ENCODE results near the gene ITGAD.

Gene ITGAD

DNA sequence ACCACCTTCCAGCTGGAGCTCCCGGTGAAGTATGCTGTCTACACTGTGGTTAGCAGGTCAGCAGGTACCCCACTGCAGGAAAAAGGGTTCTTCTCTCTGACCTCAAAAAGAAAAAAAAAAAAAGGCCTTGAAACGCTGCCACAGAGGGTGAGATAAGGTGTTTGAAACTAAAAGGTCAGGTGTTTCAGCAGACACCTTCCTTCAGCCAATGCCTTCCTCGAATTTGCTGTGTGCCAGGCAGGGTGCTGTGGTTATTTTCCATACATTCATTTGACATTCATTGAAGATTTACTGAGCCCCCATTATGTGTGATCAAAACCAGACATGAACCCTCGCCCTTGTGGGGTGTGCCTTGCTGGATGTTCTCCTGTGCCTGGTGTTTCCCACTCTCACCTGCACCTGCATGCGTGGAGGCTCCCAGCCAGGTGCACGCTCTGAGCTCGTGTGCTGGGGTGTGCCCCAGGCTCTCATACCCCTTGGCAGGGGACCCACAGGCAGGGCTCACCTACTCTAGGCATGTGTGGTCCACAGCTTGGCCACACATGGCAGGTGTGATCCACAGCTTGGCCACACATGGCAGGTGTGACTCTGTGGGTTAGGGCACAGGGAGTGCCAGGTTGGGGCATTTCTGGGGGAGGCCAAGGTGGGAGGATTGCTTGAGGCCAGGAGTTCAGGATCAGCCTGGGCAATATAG lies 15.8 kb upstream of the ITGAD start:
- TF ChIP-seq GATA2 (IDR thresholded peaks at IDR 0.05; ENCODE audit: low read depth, low read length) (no peak), GATA3 (IDR thresholded peaks at IDR 0.05; ENCODE audit: low read depth, low read length) (no peak)

GRCh38 chr16:31380201-31380600 lies 12.9 kb upstream of the ITGAD start:
- TF ChIP-seq GATA2 (IDR thresholded peaks at IDR 0.05; ENCODE audit: low read depth, low read length) (no peak), GATA3 (IDR thresholded peaks at IDR 0.05; ENCODE audit: low read depth, low read length) (no peak)

DNA sequence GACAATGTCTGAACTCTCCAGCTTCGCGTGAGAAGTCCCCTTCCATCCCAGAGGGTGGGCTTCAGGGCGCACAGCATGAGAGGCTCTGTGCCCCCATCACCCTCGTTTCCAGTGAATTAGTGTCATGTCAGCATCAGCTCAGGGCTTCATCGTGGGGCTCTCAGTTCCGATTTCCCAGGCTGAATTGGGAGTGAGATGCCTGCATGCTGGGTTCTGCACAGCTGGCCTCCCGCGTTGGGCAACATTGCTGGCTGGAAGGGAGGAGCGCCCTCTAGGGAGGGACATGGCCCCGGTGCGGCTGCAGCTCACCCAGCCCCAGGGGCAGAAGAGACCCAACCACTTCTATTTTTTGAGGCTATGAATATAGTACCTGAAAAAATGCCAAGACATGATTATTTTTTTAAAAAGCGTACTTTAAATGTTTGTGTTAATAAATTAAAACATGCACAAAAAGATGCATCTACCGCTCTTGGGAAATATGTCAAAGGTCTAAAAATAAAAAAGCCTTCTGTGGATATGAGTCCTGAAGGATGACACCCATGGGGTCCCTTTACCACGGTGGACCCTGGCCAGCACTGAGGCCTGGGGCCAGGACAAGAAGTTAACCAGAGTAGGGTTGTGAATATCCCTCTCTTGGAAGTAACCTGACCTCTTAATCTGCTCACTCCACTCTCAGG lies 10.5 kb upstream of the ITGAD start:
- TF ChIP-seq GATA2 (IDR thresholded peaks at IDR 0.05; ENCODE audit: low read depth, low read length) = no peak
- TF ChIP-seq GATA3 (IDR thresholded peaks at IDR 0.05; ENCODE audit: low read depth, low read length) = no peak

DNA sequence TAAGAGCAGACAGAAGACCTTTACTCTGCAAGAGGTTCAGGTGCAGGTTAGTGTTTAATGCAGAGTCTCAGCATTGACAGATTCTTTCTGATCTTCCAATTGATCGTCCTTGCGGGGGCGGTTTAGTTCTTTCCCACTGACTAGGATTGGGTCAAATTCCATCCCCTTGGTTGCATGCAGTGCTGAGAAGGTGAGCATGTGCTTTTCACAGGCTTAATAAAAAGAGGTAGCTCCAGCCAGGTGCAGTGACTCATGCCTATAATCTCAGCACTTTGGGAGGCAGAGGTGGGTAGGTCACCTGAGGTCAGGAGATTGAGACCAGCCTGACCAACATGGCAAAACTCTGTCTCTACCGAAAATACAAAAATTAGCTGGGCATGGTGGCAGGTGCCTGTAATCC lies 7.5 kb upstream of the ITGAD start:
- TF ChIP-seq GATA3 (IDR thresholded peaks at IDR 0.05; ENCODE audit: low read depth, low read length) (no peak), GATA2 (IDR thresholded peaks at IDR 0.05; ENCODE audit: low read depth, low read length) (no peak)

- TF ChIP-seq GATA3 (IDR thresholded peaks at IDR 0.05; ENCODE audit: low read depth, low read length) = no peak
- TF ChIP-seq GATA2 (IDR thresholded peaks at IDR 0.05; ENCODE audit: low read depth, low read length) = no peak
These were observed 6.8 kb upstream of the ITGAD start for GRCh38 chr16:31386157-31386984.

DNA sequence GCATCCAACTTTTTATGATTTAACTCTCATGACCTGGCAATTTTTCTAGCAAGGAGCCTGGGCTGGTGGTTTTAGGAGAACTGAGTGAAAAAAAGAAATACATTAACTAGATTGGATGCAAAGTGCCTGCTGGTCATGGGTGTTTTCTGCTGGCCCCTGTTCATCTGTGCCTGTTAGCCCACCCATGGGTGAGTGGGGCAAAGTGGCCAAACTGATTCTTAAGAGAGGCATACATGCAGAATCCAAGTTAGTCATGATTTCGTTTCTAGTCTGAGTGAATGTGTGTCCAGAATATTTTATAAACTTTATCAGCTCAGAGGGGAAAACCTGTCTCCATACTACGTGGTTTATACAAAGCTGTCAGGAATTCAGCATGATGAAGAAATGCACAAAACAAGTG lies 4.6 kb upstream of the ITGAD start:
- no peak for TF ChIP-seq GATA3 (IDR thresholded peaks at IDR 0.05; ENCODE audit: low read depth, low read length)
- no peak for TF ChIP-seq GATA2 (IDR thresholded peaks at IDR 0.05; ENCODE audit: low read depth, low read length)

DNA sequence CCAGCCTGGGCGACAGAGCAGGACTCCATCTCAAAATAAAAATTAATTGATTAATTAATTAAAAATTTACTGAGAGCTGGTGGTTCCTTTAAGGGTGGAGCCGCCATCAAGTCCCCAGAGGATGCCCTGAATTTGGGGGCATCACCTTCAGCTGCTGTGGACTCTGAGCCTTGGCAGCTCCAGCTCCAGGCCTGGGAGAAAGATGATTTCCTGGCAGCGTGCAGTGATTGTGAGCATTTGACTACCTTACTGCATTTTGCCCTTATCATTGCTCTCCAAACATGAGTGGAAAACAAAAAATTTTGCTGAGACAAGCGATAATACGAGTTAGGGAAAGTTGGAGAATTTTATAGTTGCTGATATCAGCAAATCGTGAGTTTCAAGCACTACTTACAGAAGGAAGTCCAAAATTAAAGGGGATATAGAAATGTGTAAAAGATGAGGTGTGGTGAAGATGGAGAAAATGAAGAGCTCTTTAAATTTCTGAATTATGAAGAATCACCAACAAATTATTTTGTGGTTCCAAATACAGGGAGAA lies 2.6 kb upstream of the ITGAD start:
- TF ChIP-seq GATA2 (IDR thresholded peaks at IDR 0.05; ENCODE audit: low read depth, low read length) (no peak), GATA3 (IDR thresholded peaks at IDR 0.05; ENCODE audit: low read depth, low read length) (no peak)

GRCh38 chr16:31395647-31396046 lies 2.5 kb downstream of the ITGAD start:
- TF ChIP-seq GATA2 (IDR thresholded peaks at IDR 0.05; ENCODE audit: low read depth, low read length) (no peak), GATA3 (IDR thresholded peaks at IDR 0.05; ENCODE audit: low read depth, low read length) (no peak)

DNA sequence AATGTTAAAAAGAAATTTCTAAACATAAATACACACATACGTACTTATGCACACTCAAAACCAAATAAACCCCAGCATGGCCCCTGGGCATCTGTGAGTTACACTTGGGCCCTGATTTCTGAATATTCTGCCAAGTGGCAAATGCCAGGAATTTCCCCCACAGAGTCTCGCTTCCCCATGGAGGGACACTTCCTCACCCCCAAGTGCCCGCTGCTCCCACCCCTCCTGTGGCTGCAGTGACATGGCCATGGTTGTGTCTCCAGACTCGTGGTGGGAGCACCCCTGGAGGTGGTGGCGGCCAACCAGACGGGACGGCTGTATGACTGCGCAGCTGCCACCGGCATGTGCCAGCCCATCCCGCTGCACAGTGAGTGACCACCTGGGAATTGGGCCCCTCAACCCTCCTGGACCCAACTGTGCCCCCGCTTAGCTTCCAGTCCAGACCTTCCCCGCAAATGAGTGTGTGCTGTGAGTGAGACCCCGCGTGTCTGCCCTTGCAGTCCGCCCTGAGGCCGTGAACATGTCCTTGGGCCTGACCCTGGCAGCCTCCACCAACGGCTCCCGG lies 4.0 kb downstream of the ITGAD start:
- TF ChIP-seq GATA2 (IDR thresholded peaks at IDR 0.05; ENCODE audit: low read depth, low read length) (no peak), GATA3 (IDR thresholded peaks at IDR 0.05; ENCODE audit: low read depth, low read length) (no peak)

DNA sequence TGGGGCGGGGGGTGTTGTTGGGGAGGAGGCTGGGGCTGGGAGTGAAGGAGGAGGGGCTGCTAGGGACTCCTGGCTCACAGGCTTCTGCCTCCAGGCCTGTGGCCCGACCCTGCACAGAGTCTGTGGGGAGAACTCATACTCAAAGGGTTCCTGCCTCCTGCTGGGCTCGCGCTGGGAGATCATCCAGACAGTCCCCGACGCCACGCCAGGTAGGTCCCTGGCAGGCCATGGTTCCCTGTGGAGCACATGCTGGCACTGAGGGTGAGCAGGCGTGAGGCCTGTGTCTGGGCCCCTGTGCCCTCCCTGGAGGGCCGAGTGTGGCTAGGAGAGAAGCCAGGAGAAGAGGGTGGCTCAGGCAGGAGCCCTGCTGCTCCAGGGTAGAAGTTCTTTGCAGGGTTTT lies 4.6 kb downstream of the ITGAD start:
- TF ChIP-seq GATA2 (IDR thresholded peaks at IDR 0.05; ENCODE audit: low read depth, low read length) (no peak), GATA3 (IDR thresholded peaks at IDR 0.05; ENCODE audit: low read depth, low read length) (no peak)

DNA sequence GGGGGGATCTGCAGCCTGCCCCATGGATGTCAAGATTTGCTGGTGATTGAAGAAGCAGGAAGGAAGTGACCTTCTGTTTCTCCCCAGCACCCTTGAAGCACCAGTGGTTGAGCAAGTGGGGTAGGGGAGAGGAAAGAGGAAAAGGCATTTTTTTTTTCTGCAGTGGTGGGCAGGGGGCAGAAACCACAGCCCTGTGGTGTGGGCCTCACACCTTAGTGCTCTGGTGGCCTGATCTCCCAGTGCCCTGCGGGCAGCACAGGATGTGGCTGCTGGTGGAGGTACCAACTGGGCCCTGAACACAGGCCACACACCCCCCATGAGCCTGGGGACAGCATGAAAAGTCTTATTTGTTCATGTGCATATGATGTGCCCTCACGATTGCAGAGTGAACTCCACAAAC lies 7.1 kb downstream of the ITGAD start:
- TF ChIP-seq GATA2 (IDR thresholded peaks at IDR 0.05; ENCODE audit: low read depth, low read length) = no peak
- no peak for TF ChIP-seq GATA3 (IDR thresholded peaks at IDR 0.05; ENCODE audit: low read depth, low read length)

DNA sequence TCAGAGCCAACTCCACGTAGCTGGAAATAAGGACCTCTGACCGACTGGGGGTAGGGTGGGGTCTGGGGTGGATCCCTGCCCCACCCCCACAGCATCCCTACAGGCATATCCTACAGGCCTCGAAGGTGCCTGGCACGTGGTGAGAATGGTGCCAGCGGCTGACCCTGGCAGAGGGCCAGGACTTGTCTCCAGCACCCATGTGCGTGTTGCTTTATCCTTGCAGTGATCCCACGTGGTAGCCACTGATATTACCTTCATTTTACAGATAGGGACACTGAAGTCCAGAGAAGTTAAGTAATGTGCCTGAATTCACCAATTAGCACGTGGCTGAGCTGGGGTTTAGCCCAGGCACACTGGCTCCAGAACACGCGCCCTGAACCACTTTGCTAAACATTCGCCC lies 8.3 kb downstream of the ITGAD start:
- TF ChIP-seq GATA3 (IDR thresholded peaks at IDR 0.05; ENCODE audit: low read depth, low read length) = no peak
- no peak for TF ChIP-seq GATA2 (IDR thresholded peaks at IDR 0.05; ENCODE audit: low read depth, low read length)

GRCh38 chr16:31402687-31403086 lies 9.6 kb downstream of the ITGAD start:
- TF ChIP-seq GATA2 (IDR thresholded peaks at IDR 0.05; ENCODE audit: low read depth, low read length) = no peak
- TF ChIP-seq GATA3 (IDR thresholded peaks at IDR 0.05; ENCODE audit: low read depth, low read length) = no peak

Measured in SH-SY5Y (cell line).